ENCODE results near the gene SETD7.

SETD7 gene

DNA sequence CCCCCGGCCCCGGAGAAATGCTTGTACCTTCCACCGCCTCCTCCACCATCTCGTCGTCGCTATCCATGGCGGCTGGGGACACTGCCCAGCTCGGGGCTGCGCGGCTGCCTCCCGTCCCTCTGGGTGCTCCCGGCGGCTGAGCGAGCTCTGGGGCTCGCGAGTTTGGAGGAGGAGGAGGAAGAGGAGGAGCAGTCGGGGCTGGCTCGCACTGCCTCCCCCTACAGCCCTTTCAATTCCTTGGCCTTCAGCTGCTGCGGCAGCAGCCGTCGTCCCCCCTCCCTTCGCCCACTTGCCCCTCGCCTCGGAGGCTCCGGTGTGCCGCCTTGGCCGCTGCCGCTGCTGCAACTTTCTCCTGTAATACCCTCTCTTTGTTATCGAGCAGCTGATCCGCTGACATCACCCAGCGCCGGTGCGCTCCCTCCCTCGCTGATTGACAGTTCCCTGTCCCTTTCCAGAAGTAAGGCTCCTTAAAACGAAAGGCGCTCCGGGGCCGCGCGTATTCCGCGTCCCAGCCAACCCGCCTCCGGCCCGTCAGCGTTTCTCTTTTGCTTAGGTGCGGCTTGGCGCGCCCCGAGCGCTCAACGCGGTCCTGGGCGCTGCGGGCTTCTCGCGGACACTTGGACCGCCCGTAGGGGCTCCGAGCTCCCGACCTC, at the start of gene SETD7:
Gene SETD7, minus strand, starts transcription at position 149 of the 653 bp plus-strand sequence. Its CDS starts 82 bp downstream, at position 67.
- DNase-seq, result peak; percentile 59 to 74

GRCh38 chr4:139605516-139605915, 49.5 kb upstream of the SETD7 start:
- DNase-seq, result no peak

- peak in 1 of 2 donors; percentile 38 for DNase-seq
Measured at GRCh38 chr4:139603576-139604410, 47.8 kb upstream of the SETD7 start.

GRCh38 chr4:139602776-139603360, 46.8 kb upstream of the SETD7 start:
- DNase-seq, result no peak

GRCh38 chr4:139600662-139601061, 44.6 kb upstream of the SETD7 start:
- no peak for DNase-seq

GRCh38 chr4:139599594-139600374, 43.8 kb upstream of the SETD7 start:
- DNase-seq, result no peak

DNA sequence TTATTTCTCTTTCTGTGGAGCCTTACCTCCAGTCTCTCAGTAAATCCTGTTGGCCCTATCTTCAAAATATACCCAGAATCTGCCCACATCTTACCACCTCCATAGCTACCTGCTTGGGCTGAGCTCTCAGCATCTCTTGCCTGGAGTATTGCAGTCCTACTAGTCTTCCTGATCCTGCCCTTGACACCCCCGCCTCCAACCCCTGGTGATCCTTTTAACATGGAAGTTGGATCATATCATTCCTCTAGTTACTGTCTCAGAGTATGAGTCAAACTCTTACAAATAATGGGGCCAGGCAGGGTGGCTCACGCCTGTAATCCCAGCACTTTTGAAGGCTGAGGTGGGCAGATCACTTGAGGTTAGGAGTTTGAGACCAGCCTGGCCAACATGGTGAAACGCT, 43.1 kb upstream of the SETD7 start:
- no peak for DNase-seq

DNA sequence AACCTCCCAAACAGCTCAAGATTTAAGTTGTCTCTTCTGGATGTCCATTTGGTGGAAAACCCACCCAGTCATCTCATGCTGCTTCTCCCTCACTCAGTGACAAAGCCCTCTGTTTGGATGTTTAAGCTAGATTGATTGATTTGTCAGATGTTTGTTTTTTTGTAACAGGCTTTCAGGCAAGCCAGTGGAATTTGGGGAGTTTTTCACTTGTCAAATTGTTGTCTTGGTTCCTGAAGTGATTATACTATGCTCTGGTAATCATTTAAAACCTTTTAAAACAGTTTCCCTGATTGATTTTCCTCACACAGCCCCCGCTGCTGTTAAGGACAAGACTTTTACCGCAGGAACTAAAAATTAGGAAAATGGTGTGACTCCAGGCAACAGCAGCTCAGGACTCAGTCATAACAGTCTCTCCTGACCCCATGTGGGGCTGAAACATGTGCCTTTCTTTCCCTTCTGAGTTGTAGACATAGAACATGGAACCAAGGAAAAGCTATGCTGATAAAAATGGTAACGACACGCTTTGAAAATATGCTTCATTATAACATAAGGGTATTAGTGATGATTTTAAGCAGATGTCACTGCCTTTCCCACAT, 40.8 kb upstream of the SETD7 start:
- no peak for DNase-seq

GRCh38 chr4:139596034-139596683, 40.1 kb upstream of the SETD7 start:
- no peak for DNase-seq

DNA sequence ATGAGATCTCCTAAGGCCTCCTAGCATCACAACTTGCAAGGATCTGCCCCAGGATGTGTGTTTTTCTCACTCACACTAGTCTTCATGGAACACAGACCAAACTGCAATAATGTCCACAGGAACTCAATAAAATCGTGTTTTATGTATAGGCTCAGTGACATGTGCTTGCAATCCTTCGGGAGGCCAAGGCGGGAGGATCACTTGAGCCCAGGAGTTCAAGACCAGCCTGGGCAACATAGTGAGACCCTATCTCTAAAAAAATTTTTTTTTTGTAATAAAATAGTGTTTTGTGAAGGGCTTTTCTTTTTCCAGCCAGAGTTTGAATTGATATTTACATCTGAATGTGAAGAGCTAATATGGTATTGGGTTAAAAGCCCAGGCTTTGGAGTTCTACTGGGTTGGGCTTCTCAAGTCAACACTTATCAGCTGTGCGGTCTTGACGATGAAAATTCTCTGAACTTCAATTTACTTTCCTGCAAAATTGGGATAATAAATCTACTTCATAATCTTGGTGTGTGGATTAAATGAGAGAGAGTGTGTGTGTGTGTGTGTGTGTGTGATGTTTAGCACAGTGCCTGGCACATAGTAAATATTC, 38.7 kb upstream of the SETD7 start:
- DNase-seq, result no peak

DNA sequence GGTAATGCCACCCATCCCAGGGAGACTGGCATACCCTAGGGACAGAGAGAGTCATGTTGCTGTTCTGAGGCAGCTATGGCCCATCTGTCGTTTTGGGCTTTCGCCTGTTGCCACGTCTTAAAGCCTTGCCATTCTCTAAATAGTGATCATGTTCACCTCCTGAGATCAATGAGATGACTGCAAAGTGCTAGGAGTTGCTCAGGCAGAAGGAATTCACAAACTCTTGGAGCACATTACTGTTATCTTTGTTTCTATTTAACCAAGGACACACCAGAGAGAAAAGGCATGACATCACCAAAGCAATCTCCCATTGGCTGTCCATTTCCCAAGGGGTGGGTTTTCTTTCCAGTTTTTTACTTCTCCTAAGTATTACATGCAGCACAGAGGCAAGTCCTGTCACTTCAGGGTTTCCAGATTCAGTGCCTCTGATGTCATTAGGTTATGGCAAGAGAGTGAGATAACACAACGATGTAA, 37.1 kb upstream of the SETD7 start:
- DNase-seq, result no peak

DNA sequence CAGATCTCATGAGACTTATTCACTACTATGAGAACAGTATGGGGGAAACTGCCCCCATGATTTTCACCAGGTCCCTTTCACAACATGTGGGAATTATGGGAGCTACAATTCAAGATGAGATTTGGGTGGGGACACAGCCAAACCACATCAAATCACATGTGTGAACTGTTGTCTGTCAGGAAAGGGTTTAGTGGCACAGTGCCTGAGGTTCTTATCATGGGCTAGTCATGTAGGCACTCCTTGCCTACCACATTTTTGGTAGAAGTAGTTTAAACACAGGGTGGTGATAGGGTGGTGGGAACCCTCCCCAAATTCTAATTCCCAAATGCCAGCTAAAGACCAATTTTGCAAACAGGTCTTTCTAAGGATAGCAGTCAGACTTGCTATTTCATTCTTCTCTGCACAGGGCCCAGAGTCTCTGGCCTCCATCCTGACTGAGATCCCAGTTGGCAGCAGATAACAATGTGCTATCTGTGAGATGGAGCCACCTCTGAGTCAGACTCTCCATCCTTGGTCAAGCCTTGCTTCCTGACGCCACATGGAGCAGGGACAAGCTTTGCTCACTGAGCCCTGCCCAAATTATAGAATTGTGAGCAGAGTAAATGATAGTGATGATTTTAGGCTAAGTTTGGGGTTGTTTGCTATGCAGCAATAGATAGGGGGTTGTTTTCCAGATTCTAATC, 33.5 kb upstream of the SETD7 start:
- no peak for DNase-seq

- DNase-seq, result no peak
Measured at GRCh38 chr4:139587446-139587845, 31.4 kb upstream of the SETD7 start.

DNA sequence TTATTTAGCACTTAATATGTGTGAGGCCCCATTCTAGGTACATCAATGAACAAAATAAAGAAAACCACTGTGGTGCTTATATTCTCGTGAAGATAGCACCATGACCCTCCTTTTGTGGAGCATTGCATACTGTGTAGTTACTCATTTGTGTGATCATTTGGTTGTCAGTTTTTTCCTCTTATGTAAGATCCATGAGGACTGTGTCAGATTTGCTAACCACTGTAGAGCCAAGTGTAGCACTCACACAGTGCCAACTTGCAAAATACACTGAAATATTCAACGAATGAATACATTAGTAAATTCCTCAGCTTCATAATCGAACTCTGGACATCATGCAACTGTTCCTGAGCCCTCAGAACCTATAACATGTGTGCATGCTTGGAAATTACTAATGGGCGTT, 29.5 kb upstream of the SETD7 start:
- no peak for DNase-seq

GRCh38 chr4:139584784-139585183, 28.8 kb upstream of the SETD7 start:
- DNase-seq, result no peak

DNA sequence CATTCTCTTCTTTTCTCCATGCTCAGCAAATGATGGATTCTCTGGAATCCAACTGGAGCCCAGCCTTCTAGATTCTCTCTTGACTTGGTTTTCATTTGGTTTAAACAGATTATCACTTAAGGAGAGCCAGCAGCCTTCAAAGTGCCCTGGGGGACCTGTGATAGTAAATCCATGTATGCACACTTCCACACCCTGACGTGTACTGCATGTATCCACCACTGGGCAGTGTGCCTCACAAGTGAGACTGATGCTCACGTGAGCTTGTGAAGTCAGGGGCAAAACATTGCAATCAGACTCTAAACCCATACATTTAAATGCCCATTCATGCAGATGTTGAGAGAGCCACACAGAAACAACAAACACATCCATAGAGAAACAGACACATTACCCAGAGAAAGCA, 28.0 kb upstream of the SETD7 start:
- no peak for DNase-seq

DNA sequence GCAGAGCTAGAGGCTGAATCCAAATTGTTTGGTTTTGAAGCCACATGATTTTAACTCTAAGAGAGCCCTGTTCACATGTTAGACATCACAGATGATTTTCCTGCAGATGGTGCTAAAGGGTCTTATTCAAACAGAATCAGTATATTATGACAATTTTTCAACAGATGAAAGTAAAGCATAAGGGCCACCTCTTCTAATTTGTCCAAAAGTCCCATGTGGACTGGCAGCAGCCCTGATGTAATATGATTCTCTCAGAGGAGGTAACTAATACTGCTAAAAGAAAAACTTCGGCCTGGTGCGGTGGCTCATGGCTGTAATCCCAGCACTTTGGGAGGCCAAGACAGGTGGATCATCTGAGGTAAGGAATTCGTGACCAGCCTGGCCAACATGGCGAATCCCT, 26.0 kb upstream of the SETD7 start:
- no peak for DNase-seq

DNA sequence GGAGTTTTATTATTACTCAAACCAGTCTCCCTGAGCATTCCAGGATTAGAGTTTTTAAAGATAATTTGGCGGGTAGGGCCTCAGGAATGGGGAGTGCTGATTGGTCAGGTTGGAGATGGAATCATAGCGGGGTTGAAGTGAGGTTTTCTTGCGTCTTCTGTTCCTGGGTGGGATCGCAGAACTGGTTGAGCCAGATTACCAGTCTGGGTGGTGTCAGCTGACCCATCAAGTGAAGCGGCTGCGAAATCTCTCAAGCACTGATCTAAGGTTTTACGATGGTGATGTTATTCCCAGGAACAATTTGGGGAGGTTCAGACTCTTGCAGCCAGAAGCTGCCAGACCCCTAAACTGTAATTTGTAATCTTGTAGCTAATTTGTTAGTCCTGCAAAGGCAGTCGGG, 25.1 kb upstream of the SETD7 start:
- no peak for DNase-seq

GRCh38 chr4:139576219-139576618, 20.2 kb upstream of the SETD7 start:
- no peak for DNase-seq

- DNase-seq, result no peak
Measured at GRCh38 chr4:139575072-139575471, 19.1 kb upstream of the SETD7 start.

GRCh38 chr4:139574641-139575040, 18.6 kb upstream of the SETD7 start:
- no peak for DNase-seq

All from bone marrow (tissue), 2 donors.